LHCN-M2 (cell line): ENCODE measurements around the gene VAV3. TPM values are rescaled to one million over a fixed set of nuclear protein-coding genes. Genes with fewer than 3 reads are reported as not detected.

ENCODE experiments used
- DNase-seq: peaks from one replicate; pipeline ENCODE4 v3.0.0-alpha.2; 2012; ENCODE audit warnings: low read depth
- total RNA-seq: library from RNA; depleted of rRNA; stranded (reverse); fragments of >200 nt; gene quantifications from 2 replicates; pipeline ENCODE4 v1.2.3, GENCODE V29; 2014

The VAV3 gene
- total RNA-seq, 1 experiment from 2014 or later: 1.4 TPM

GRCh38 chr1:107840725-107841124 is 124.3 kb downstream of the VAV3 start:
- no peak for DNase-seq

DNA sequence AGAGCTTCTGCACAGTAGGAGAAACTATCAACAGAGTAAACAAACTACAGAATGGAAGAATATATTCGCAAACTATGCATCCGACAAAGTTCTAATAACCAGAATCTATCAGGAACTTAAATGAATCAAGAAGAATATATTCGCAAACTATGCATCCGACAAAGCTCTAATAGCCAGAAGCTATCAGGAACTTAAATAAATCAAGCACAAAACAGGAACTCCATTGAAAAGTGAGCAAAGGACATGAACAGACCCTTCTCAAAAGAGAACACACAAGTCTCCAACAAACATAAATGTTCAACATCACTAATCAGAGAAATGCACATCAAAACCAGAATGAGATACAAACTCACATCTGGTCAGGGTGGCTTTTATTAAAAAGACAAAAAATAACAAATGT is 126.9 kb downstream of the VAV3 start:
- DNase-seq: no peak

DNA sequence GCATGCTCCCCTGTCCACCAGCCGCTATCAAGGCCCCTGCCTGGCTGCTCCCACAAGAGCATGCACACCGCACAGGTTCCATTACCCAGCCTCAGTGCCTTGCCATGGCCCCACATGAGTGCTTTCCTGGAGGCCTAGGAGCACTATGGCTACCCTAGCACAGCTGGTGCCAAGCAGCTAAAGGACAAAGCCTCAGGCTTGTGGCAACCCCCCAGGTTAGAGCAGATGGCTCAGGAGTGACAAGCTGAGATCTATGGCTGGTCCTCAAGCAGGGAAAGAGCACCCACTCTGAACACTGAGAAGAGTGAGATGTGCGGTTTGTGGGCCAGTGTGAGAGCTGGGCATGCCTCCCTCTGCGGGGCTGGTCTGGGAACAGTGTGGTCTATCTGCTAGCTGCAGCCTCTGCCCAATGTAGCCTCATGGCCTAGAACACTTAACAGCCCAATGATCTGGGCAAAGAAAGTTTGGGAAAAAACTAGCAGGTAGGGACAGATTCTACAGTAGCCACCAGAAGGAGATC is 129.8 kb downstream of the VAV3 start:
- no peak for DNase-seq

DNA sequence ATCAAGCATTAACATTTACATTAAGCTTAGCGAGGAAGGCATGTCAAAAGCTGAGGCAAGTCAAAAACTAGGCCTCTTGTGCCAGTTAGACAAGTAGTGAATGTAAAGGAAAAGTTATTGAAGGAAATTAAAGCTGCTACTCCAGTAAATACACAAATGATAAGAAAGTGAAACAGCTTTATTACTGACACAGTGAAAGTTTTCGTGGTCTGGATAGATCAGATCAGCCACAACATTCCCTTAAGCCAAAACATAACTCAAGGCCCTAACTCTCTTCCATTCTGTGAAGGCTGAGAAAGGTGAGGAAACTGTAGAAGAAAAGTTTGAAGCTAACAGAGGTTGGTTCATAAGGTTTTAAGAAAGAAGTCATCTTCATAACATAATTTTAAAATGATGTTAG is 131.9 kb downstream of the VAV3 start:
- no peak for DNase-seq

DNA sequence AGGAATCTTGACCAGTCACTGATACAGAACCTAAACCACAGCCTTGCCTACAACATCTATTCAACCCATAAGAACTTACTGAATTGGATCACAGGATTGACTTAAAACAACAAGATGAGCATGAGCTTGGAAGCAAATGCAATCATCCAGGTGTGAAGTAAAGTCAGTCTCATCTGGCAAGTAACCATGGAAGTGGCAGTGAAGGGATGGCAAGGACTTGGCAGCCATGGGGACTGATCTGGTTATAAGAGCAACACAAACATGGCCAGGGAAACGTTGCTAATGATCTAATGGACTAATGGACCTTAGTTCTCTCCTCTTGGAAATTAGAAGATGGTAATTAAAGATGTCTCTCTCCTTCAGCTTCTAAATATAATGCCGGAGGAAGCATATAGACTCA is 133.1 kb downstream of the VAV3 start:
- no peak for DNase-seq

- DNase-seq: no peak
These were observed 134.5 kb downstream of the VAV3 start for GRCh38 chr1:107830526-107830925.

- DNase-seq: no peak
These were observed 134.9 kb downstream of the VAV3 start for GRCh38 chr1:107830075-107830474.

DNA sequence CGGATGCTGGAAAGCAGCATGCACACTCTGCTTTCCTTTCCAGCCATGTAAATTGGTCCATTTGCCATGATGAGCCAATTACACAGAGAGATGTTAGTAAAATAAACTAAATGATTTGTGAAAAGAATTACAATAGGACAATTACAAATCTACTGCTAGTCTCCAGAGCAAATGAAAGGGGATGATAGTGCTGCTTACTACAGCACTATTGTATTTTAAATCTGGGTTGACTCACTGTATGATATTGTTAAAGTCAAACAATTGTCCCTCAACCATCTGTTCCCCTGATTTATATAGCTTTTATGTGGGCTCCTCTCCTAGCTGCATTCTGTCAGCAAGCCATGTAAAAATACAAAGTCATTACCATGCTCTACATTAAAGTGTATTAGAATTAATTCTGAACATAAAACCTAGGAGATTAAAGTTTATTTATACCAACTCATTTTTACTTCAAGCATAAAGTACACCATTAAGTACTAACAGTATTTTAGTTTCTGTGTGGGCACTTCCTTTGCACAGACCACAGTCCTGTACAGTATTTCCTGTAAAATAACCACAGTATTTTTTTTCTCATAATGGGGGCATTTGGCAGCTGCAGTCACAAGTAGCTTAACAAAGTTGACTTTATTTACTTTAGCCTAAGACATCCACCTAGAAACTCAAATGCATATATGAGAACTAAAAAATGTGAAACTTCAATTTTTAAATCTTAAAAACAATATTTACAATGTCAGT is 135.8 kb downstream of the VAV3 start:
- peak; percentile 61 for DNase-seq

DNA sequence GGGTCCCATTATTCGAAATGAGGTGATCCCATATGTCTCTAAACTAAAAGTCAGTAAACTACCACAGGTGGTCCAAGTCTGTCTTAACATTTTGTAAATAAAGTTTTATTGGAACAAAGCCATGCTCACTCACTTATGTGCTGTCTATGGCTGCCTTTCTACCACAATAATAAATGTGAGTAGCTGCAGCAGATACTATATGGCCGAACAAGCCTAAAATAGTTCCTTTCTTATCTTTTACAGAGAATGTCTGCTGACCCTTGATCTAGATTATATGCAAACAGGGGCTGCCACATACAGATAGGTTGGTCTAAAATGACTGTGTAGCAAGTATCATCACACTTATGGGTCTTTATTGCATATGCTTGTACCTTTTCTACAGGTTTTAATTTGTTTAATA is 140.0 kb downstream of the VAV3 start:
- DNase-seq: no peak

GRCh38 chr1:107821340-107821739 is 143.6 kb downstream of the VAV3 start:
- peak; percentile 39 for DNase-seq

DNA sequence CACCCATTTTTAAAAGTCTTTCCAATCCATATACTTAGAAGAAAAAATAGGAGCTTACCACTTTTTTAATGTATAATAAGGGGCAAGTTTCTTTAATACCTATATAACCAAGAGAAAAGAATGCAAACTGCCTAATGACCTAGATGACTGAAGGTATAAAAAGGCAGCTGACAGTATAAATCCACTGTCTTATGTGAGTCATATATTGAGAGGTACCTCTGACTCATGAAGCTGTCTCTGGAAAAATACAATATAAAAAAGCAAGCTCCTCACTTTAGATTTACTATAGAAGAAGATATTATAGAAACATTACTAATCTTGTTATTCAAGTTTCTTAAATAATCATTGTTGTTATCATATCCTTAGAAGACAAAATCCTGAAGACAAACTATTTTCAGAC is 144.2 kb downstream of the VAV3 start:
- DNase-seq: peak; percentile 67

- DNase-seq: no peak
These were observed 147.0 kb downstream of the VAV3 start for GRCh38 chr1:107817935-107818334.

- DNase-seq: no peak
These were observed 147.8 kb downstream of the VAV3 start for GRCh38 chr1:107817206-107817605.

GRCh38 chr1:107810291-107810951 is 154.6 kb downstream of the VAV3 start:
- no peak for DNase-seq

DNA sequence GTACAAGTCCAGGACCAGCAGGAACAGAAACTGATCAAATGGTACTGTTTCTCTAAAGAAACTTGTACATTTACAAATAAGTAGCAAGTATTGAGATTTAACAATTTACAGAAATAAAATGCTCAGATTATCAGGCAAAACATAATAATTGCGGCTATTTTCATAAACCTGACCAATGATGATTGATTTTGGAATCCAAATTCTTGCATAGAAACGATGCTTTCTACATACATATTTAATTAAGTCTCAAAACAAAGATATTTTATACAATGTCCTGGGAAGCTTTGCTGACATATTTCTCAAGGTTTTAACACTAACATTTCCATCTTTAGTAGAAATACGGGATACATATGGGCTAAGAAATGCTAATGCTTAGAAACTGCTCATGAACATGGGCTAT is 157.1 kb downstream of the VAV3 start:
- no peak for DNase-seq

GRCh38 chr1:107807405-107807804 is 157.6 kb downstream of the VAV3 start:
- DNase-seq: no peak

GRCh38 chr1:107806902-107807301 is 158.1 kb downstream of the VAV3 start:
- no peak for DNase-seq

DNA sequence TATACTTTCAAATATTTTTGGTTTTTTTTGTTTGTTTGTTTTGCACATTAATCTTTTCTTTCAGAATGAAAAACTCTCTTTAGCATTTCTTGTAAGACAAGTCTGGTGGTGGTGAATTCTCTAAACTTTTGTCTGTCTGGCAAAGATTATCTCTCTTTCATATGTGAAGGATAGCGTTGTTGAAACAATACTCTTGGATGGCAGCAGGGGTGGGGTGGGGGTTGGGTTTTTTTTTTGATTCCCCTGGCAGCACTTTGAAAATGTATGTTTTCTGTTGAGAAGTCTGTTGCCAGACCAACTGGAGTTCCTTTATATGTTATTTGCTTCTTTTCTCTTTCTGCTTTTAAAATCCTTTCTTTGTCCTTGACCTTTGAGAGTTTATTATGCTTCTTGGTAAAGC is 160.2 kb downstream of the VAV3 start:
- no peak for DNase-seq

GRCh38 chr1:107804134-107804533 is 160.8 kb downstream of the VAV3 start:
- DNase-seq: no peak

DNA sequence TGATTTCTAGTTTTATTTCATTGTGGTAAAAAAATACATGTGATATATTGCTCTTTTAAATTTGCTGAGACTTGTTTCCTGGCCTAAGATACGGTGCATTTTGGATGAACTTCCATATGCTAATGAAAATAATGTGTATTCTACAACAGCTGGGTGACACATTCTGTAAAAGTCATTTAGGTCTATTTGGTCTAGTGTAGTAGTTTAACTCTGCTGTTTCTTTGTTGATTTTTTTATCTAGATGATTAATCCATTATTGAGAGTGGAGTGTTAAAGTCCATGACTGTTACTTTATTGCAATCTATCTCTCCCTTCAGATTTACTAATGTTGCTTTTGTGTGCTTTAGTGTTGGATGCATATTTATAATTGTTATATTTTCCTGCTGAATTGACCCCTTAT is 161.4 kb downstream of the VAV3 start:
- DNase-seq: no peak

GRCh38 chr1:107802654-107803053 is 162.3 kb downstream of the VAV3 start:
- DNase-seq: no peak

- DNase-seq: no peak
These were observed 169.0 kb downstream of the VAV3 start for GRCh38 chr1:107795994-107796393.

DNA sequence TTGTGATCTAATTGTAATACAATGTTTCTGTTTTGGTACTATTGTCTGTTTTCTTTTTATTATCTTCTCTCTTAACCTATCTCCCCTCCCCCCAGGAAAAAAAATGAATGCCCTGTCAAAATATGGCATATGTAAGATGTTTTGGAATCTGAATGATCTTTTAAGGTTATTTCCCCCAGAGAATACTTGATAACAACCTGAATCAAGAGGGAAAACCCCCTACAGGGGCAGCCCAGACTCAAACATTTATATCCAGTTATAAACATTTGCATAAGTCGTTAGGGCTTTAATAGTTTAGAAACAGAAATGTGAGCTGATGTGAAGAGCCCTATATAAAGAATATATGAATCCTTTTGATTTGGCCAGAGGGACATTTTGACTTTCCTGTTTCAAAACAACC is 169.5 kb downstream of the VAV3 start:
- no peak for DNase-seq
